Left lobe of liver (tissue), 2 donors: ENCODE results near the gene TAB3. TPM values are rescaled to one million over a fixed set of nuclear protein-coding genes. Genes with fewer than 3 reads are reported as not detected.

Experiments used
- ATAC-seq: fragments of 200-7000 bp; cut with Tn5 transposase; one replicate; pipeline ENCODE4 v1.9.1; 2020; ENCODE audit warnings: mild to moderate bottlenecking, moderate library complexity
- DNase-seq: peaks from one replicate; pipeline ENCODE4 v3.0.0-alpha.2; 2020; ENCODE audit warnings: low spot score
- total RNA-seq: library from RNA; stranded (reverse); gene quantifications from one replicate; pipeline ENCODE4 v1.2.1, GENCODE V29; 2021
- donor health status: DM: no; HTN: no; CAD: no; lungs with moderate emphysema.
- donor health status: DM: no; HTN: yes; CAD: no.

The TAB3 gene
- total RNA-seq, 1 donor from 2014 or later, result 21.2 TPM

GRCh38 chrX:30887721-30888120, 1.3 kb downstream of the TAB3 start:
- ATAC-seq (no peak), DNase-seq (no peak)

- DNase-seq, result no peak
- ATAC-seq, result no peak
These were observed 1.8 kb downstream of the TAB3 start for GRCh38 chrX:30887288-30887687.

- ATAC-seq (peak; percentile 25), DNase-seq (no peak)
These were observed 3.9 kb downstream of the TAB3 start for GRCh38 chrX:30885136-30885535.

- no peak for DNase-seq
- ATAC-seq, result no peak
These were observed 5.9 kb downstream of the TAB3 start for GRCh38 chrX:30883138-30883537.

- DNase-seq, result no peak
- ATAC-seq, result no peak
These were observed 7.3 kb downstream of the TAB3 start for GRCh38 chrX:30881797-30882196.

- DNase-seq, result no peak
- ATAC-seq, result no peak
These were observed 7.7 kb downstream of the TAB3 start for GRCh38 chrX:30881390-30881789.

GRCh38 chrX:30880058-30880457, 9.0 kb downstream of the TAB3 start:
- no peak for DNase-seq
- no peak for ATAC-seq

- no peak for DNase-seq
- ATAC-seq, result peak; percentile 51
These were observed 12.7 kb downstream of the TAB3 start for GRCh38 chrX:30876367-30876766.

- DNase-seq, result no peak
- no peak for ATAC-seq
These were observed 13.1 kb downstream of the TAB3 start for GRCh38 chrX:30875957-30876356.

- DNase-seq, result no peak
- no peak for ATAC-seq
These were observed 14.2 kb downstream of the TAB3 start for GRCh38 chrX:30874851-30875250.

- no peak for DNase-seq
These were observed 18.5 kb downstream of the TAB3 start for GRCh38 chrX:30870572-30870971.

GRCh38 chrX:30865612-30866011, 23.4 kb downstream of the TAB3 start:
- DNase-seq (no peak), ATAC-seq (no peak)

More at GRCh38 chrX:30870572-30870971, 18.5 kb downstream of the TAB3 start:
- ATAC-seq, result no peak

GRCh38 chrX:30865015-30865414, 24.0 kb downstream of the TAB3 start:
- ATAC-seq (peak; percentile 39), DNase-seq (no peak)

- peak; percentile 38 for ATAC-seq
- no peak for DNase-seq
These were observed 24.7 kb downstream of the TAB3 start for GRCh38 chrX:30864383-30864785.

GRCh38 chrX:30863974-30864373, 25.1 kb downstream of the TAB3 start:
- ATAC-seq, result no peak
- no peak for DNase-seq

- DNase-seq (no peak), ATAC-seq (no peak)
These were observed 31.0 kb downstream of the TAB3 start for GRCh38 chrX:30858098-30858497.

GRCh38 chrX:30851449-30851848, 37.6 kb downstream of the TAB3 start:
- ATAC-seq, result no peak
- DNase-seq, result no peak

GRCh38 chrX:30835373-30835772, 53.7 kb downstream of the TAB3 start:
- peak; percentile 58 for DNase-seq
- ATAC-seq, result peak; percentile 94

GRCh38 chrX:30833896-30834295, 55.2 kb downstream of the TAB3 start:
- DNase-seq (no peak), ATAC-seq (no peak)

GRCh38 chrX:30831082-30831481, 58.0 kb downstream of the TAB3 start:
- ATAC-seq, result no peak

GRCh38 chrX:30830326-30830943, 58.6 kb downstream of the TAB3 start:
- DNase-seq (no peak), ATAC-seq (no peak)

More at GRCh38 chrX:30831082-30831481, 58.0 kb downstream of the TAB3 start:
- DNase-seq, result no peak

GRCh38 chrX:30824275-30824674, 64.8 kb downstream of the TAB3 start:
- ATAC-seq, result peak; percentile 78
- no peak for DNase-seq

GRCh38 chrX:30822764-30823163, 66.3 kb downstream of the TAB3 start:
- ATAC-seq, result no peak
- no peak for DNase-seq
